NCI-H524 treated with DMSO at 0.1 percent for 48 hours (cell line): ENCODE measurements around the gene HSD3B2.
"Not testable (repeated sequence)": the region's sequence is repeated elsewhere in the genome, so short reads cannot be mapped to it uniquely, and the experiment has no call there.

Source experiments
- DNase-seq: peaks from one replicate; lab custom pipeline; 2025; lab: John Stamatoyannopoulos, UW

Gene HSD3B2

GRCh38 chr1:119414950-119415349 lies at the start of gene HSD3B2:
Gene HSD3B2 (plus strand): TSS chr1:119415150. CDS start chr1:119415420, 270 bp downstream.
- DNase-seq = no peak

- DNase-seq = no peak
Measured at GRCh38 chr1:119366424-119366823, 48.5 kb upstream of the HSD3B2 start.

GRCh38 chr1:119367432-119368124 lies 47.4 kb upstream of the HSD3B2 start:
- no peak for DNase-seq

- no peak for DNase-seq
Measured at GRCh38 chr1:119368554-119368953, 46.4 kb upstream of the HSD3B2 start, which contains the start of gene HAO2. Gene HAO2 (plus strand): TSS chr1:119368785. CDS start chr1:119381086, 12,301 bp downstream.

- no peak for DNase-seq
Measured at GRCh38 chr1:119370748-119371147, 44.2 kb upstream of the HSD3B2 start.

- DNase-seq = no peak
Measured at GRCh38 chr1:119371815-119372214, 43.1 kb upstream of the HSD3B2 start.

GRCh38 chr1:119372503-119373086 lies 42.4 kb upstream of the HSD3B2 start:
- peak; percentile 41 for DNase-seq

- DNase-seq = no peak
Measured at GRCh38 chr1:119373465-119373864, 41.5 kb upstream of the HSD3B2 start.

- no peak for DNase-seq
Measured at GRCh38 chr1:119374208-119374874, 40.6 kb upstream of the HSD3B2 start.

GRCh38 chr1:119375366-119375765 lies 39.6 kb upstream of the HSD3B2 start:
- no peak for DNase-seq

- DNase-seq = no peak
Measured at GRCh38 chr1:119376594-119376993, 38.4 kb upstream of the HSD3B2 start.

- not testable (repeated sequence) for DNase-seq
Measured at GRCh38 chr1:119377594-119377993, 37.4 kb upstream of the HSD3B2 start.

GRCh38 chr1:119379117-119379516 lies 35.8 kb upstream of the HSD3B2 start:
- no peak for DNase-seq

- DNase-seq = no peak
Measured at GRCh38 chr1:119380304-119380703, 34.6 kb upstream of the HSD3B2 start.

GRCh38 chr1:119380983-119381662 lies 33.8 kb upstream of the HSD3B2 start:
- DNase-seq = no peak

- no peak for DNase-seq
Measured at GRCh38 chr1:119384591-119384990, 30.4 kb upstream of the HSD3B2 start.

- no peak for DNase-seq
Measured at GRCh38 chr1:119385650-119386049, 29.3 kb upstream of the HSD3B2 start.

GRCh38 chr1:119387858-119388257 lies 27.1 kb upstream of the HSD3B2 start:
- DNase-seq = no peak

- no peak for DNase-seq
Measured at GRCh38 chr1:119388450-119388849, 26.5 kb upstream of the HSD3B2 start.

- DNase-seq = no peak
Measured at GRCh38 chr1:119390526-119390925, 24.4 kb upstream of the HSD3B2 start.

GRCh38 chr1:119391749-119392148 lies 23.2 kb upstream of the HSD3B2 start:
- DNase-seq = no peak

- DNase-seq = no peak
Measured at GRCh38 chr1:119394085-119394484, 20.9 kb upstream of the HSD3B2 start.

- DNase-seq = no peak
Measured at GRCh38 chr1:119396982-119397381, 18.0 kb upstream of the HSD3B2 start.
